ENCODE data around the gene IL24. TPM values are rescaled to one million over a fixed set of nuclear protein-coding genes. Genes with fewer than 3 reads are reported as not detected.

Gene IL24, protein sequence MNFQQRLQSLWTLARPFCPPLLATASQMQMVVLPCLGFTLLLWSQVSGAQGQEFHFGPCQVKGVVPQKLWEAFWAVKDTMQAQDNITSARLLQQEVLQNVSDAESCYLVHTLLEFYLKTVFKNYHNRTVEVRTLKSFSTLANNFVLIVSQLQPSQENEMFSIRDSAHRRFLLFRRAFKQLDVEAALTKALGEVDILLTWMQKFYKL
- total RNA-seq: not detected in 2 replicates

DNA sequence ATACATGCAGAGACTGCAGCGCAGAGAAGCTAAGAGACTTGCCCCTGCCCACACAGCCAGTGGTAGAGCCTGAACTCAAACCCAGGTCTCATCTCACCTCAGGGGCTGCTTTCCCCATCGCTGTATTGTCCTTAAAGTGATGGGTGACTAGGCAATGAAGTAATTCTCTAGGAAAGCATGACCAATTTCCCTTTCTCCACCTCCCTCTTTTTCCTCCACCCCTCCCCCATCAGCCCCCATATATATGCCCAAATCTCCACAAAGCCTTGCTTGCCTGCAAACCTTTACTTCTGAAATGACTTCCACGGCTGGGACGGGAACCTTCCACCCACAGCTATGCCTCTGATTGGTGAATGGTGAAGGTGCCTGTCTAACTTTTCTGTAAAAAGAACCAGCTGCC is at the start of gene IL24:
Gene IL24 (plus strand): TSS at position 269 of the 400 bp plus-strand sequence. CDS start 390 bp downstream, outside the sequence.

DNA sequence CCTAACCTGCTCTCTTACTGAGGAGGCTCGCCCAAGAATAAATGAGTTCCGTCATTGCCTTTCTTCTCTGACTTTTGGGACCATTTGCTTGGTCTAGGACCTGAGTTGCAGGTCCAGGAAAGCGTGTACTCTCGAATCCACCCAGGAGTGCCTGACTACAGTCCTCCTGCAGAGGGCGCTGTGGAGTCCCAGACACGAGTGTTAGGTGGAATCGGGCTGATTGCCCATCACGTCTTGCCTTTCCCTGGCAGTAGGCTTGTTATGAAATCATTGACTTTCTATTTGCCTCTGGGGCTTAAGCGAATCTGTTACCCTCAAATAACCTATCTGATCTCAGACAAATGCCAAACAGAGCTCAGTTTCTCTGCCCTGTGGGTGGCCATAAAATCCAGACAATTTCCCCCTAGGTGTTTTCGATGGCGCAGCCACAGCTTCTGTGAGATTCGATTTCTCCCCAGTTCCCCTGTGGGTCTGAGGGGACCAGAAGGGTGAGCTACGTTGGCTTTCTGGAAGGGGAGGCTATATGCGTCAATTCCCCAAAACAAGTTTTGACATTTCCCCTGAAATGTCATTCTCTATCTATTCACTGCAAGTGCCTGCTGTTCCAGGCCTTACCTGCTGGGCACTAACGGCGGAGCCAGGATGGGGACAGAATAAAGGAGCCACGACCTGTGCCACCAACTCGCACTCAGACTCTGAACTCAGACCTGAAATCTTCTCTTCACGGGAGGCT is 32.1 kb upstream of the IL24 start, which contains the start of gene IL20:
Gene IL20 (plus strand): TSS at position 685 of the 733 bp plus-strand sequence. CDS start 230 bp downstream, outside the sequence.

DNA sequence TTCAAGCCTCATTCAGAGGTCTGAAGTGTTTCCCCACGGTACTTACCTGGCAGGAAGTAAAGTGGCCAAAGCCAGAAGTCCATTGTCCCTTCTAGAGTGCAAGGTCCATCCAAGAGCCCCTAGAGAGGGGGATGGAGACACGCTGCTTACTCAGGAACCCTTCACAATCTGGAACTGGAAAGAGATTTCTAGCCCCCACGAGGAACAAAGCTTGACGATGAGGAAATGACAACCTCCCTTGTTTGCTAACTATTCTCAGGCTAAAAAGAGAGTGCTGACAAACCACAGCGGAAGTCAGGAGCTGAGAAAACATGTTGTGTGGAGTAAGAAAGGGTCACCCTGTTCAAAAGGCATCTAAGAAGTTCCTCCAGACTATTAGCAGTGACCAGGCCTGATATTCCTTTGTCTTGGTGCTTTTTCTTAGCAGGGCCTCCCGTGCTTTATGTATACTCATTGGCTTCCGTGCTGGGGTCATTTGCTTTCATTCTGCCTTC is 24.6 kb downstream of the IL24 start, which contains the start of gene FCMR:
Gene FCMR (minus strand): TSS at position 170 of the 494 bp plus-strand sequence. CDS start 87 bp downstream, at position 83.

DNA sequence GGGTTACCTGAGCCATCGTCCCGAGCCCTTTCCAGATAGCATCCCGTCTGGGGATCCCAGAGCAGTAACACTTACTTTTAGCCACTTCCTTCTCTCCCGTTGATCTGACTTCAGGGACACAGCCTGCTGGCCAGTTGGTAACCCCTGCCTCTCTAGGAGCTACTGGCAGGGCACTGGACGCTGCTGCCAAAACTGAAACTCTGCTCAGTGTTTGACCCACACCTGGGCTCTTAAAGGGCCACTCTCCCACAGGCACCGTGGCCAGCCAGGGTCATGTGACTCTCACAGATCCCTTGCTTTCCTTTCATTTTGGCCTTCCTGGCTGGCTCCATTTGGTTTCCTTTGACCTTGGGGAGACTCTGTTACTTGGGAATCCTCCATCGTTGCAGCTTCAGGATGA is 49.0 kb downstream of the IL24 start, which contains the start of gene PIGR:
Gene PIGR (minus strand): TSS at position 206 of the 400 bp plus-strand sequence. CDS start 5,935 bp downstream, outside the sequence.

Other genes starting within 250 kb of the IL24 start
- gene MAPKAPK2, start 212.5 kb upstream of the IL24 start, total RNA-seq: 41.8 and 48.0 TPM in 2 replicates
- gene IL19, start 126.7 kb upstream of the IL24 start, total RNA-seq: not detected in 2 replicates
- not detected in 2 replicates for gene IL10, start 124.9 kb upstream of the IL24 start, total RNA-seq
- not detected in 2 replicates for gene IL20, start 31.8 kb upstream of the IL24 start, total RNA-seq
- gene FCMR, start 24.5 kb downstream of the IL24 start, total RNA-seq: 0.38 TPM in 1 of 2 replicates, not detected in the other
- gene PIGR, start 49.0 kb downstream of the IL24 start, total RNA-seq: not detected in 2 replicates
- not detected in 2 replicates for gene FCAMR, start 73.0 kb downstream of the IL24 start, total RNA-seq
- gene C1orf116, start 135.3 kb downstream of the IL24 start, total RNA-seq: not detected in 2 replicates
- 8.2 and 10.3 TPM in 2 replicates for gene YOD1, start 153.8 kb downstream of the IL24 start, total RNA-seq
- 1.3 and 1.9 TPM in 2 replicates for gene PFKFB2, start 155.8 kb downstream of the IL24 start, total RNA-seq
- gene C4BPB, start 191.4 kb downstream of the IL24 start, total RNA-seq: 0.10 TPM in 1 of 2 replicates, not detected in the other
- gene C4BPA, start 206.8 kb downstream of the IL24 start, total RNA-seq: not detected in 2 replicates